GM20000 (cell line): Measurements from ENCODE around the gene VASP.
A peak's percentile ranks its signal among the peaks of the same experiment; 100 is the strongest.

Source experiments
- DNase-seq: peaks from one replicate; pipeline ENCODE4 v3.0.0; 2012; ENCODE audit warnings: low spot score
- CTCF ChIP-seq: IDR thresholded peaks from 2 replicates; pipeline ENCODE4 v1.5.1; 2012; ENCODE audit warnings: mild to moderate bottlenecking, control low read depth; ENCODE audit errors: extremely low read depth, missing control alignments

VASP gene

GRCh38 chr19:45500918-45501729 lies 6.2 kb upstream of the VASP start:
- DNase-seq, result no peak
- TF ChIP-seq CTCF, result no peak

- DNase-seq, result no peak
- no peak for TF ChIP-seq CTCF
These were observed 5.6 kb upstream of the VASP start for GRCh38 chr19:45501730-45502014.

- TF ChIP-seq CTCF, result no peak
- peak; percentile 10 for DNase-seq
These were observed 5.2 kb upstream of the VASP start for GRCh38 chr19:45502111-45502510.

GRCh38 chr19:45503909-45504308 lies 3.4 kb upstream of the VASP start:
- no peak for TF ChIP-seq CTCF
- no peak for DNase-seq

GRCh38 chr19:45505151-45505995 lies 1.9 kb upstream of the VASP start:
- TF ChIP-seq CTCF, result no peak
- DNase-seq, result no peak

- TF ChIP-seq CTCF, result no peak
- no peak for DNase-seq
These were observed 1.4 kb upstream of the VASP start for GRCh38 chr19:45505996-45506245.

- peak; percentile 62 for TF ChIP-seq CTCF
- peak; percentile 94 for DNase-seq
These were observed 862 bp upstream of the VASP start for GRCh38 chr19:45506246-45506988.
